Thoracic aorta (tissue), 2 donors: ENCODE measurements around the gene HCN2. TPM values are rescaled to one million over a fixed set of nuclear protein-coding genes. Genes with fewer than 3 reads are reported as not detected.

ENCODE experiments used
- ATAC-seq: fragments of 150-250 bp; one replicate; pipeline ENCODE4 v1.8.0; 2017; ENCODE audit warnings: low read depth; ENCODE audit not compliant: insufficient number of reproducible peaks, low FRiP score
- DNase-seq: peaks from one replicate; pipeline ENCODE4 v3.0.0-alpha.2; 2020; ENCODE audit warnings: low spot score
- H3K27ac ChIP-seq, 2 donors: fragments of 200-600 bp; sonication (generic); 1 replicate in 1 of 2; 2 replicates in 1 of 2; pipeline ENCODE4 v1.5.1; 2016; ENCODE audit warnings: mild to moderate bottlenecking in 2 of 2, moderate library complexity in 2 of 2
- H3K27me3 ChIP-seq: fragments of 200-600 bp; sonication (generic); replicated peaks from 2 replicates; pipeline ENCODE4 v1.6.0; 2016; ENCODE audit warnings: mild to moderate bottlenecking; ENCODE audit not compliant: insufficient read depth
- H3K36me3 ChIP-seq: fragments of 200-600 bp; sonication (generic); one replicate; pipeline ENCODE4 v1.5.1; 2016
- H3K4me1 ChIP-seq, 2 donors: fragments of 200-600 bp; sonication (generic); 1 replicate in 1 of 2; 2 replicates in 1 of 2; pipeline versions ENCODE4 v1.5.1 to v1.6.0; 2016; ENCODE audit warnings: low read depth in 2 of 2, mild to moderate bottlenecking in 1 of 2; ENCODE audit not compliant: control insufficient read depth in 1 of 2
- H3K4me3 ChIP-seq: fragments of 200-600 bp; sonication (generic); 2 replicates; pipeline ENCODE4 v1.5.1; 2016; ENCODE audit warnings: mild to moderate bottlenecking
- H3K9me3 ChIP-seq: fragments of 200-600 bp; sonication (generic); 2 replicates; pipeline ENCODE4 v1.5.1; 2016
- total RNA-seq, 2 donors: library from RNA; depleted of rRNA; stranded (reverse); fragments of >200 nt; gene quantifications; one replicate each; pipeline versions ENCODE4 v1.1.0 to v1.2.3, GENCODE V29; 2016
- TF ChIP-seq, protein P1 (sequence below): fragments of 200-600 bp; sonication (generic); IDR thresholded peaks from one replicate; pipeline ENCODE4 v1.5.1; 2019; ENCODE audit warnings: antibody characterized with exemption

HCN2 gene
- total RNA-seq, 2 donors from 2014 or later, result not detected

DNA sequence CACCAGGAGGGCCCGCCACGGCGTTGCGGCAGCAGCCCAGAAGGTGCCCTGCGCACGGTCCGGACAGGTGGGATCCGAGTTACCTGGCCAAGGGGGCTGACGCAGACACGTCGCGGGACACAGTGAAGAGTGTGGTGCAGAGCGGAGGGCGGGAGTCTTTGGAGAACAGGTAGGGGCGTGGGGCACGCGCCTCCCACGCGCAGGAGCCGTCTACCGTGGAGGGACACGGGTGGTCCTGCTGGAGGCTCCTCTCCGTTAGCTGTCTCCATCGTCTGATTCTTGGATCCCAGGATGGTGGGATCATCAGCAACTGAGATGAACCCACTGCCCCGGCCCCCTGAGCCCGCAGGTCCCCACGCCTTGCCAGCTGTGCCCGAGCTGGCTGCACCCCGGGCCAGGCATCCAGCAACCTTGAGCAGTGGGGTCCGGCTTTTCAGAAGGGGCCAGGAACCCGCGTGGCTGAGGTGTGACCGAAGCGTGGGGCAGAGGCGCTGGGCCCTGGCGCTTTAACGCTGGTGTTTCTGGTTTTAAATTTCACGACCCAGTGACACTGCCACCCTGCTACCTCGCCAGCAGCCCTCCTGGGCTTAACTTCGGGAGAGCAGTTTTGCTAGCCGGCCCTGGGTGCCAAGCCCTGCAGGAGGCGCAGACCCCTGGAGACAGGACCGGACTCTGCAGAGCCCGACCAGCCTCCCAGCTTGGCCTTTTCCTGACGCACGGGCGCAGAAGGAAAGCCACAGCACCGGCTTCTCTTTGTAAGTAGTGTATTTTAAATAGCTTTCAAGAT, 57.3 kb downstream of the HCN2 start:
- Histone ChIP-seq H3K36me3 (peaks cover 47% of the 10 kb centered on the region), H3K4me1 (no peaks in the 10 kb centered on the region)

DNA sequence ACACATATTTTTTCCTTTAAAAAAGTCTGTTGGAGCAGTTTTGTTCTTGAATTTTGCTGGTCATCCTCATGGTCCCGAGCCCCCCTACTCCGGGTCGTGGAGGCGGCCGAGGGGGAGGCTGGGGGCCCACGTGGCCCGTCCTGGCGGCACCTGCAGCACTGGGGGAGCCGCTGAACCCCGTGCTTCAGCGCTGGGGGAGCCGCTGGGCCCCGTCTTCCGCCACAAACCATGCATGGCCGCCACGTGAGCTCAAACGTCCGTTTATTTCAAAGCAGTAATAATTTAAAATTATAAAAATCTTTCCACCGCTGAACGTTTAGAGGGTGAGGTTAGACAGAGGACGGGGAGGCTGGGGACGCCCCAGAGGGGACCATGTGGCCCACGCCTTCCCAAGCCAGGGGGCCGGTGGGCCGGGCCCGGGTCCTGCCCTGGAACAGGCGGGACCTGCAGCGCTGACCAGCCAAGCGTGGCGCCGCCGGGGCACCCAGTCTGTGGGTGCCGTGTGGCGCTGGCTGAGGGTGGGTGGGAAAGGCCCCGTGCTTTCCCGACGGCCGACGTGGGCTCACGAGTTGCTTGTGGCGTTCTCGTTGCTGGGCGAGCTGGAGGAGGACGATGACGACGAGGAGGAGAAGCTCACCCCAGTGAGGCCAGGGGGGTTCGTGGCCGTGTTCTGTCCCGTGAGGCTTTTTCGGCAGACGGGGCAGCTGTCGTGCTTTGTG, 58.0 kb downstream of the HCN2 start:
- H3K4me1 ChIP-seq, result no peaks in the 10 kb centered on the region
- H3K9me3 ChIP-seq, result no peaks in the 10 kb centered on the region
- H3K4me3 ChIP-seq, result no peak overlapping the region
- TF ChIP-seq, protein P1, sequence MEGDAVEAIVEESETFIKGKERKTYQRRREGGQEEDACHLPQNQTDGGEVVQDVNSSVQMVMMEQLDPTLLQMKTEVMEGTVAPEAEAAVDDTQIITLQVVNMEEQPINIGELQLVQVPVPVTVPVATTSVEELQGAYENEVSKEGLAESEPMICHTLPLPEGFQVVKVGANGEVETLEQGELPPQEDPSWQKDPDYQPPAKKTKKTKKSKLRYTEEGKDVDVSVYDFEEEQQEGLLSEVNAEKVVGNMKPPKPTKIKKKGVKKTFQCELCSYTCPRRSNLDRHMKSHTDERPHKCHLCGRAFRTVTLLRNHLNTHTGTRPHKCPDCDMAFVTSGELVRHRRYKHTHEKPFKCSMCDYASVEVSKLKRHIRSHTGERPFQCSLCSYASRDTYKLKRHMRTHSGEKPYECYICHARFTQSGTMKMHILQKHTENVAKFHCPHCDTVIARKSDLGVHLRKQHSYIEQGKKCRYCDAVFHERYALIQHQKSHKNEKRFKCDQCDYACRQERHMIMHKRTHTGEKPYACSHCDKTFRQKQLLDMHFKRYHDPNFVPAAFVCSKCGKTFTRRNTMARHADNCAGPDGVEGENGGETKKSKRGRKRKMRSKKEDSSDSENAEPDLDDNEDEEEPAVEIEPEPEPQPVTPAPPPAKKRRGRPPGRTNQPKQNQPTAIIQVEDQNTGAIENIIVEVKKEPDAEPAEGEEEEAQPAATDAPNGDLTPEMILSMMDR, result no peak
- peaks cover 52% of the 10 kb centered on the region for H3K36me3 ChIP-seq
- DNase-seq (no peak), ATAC-seq (no peak)
- H3K27ac ChIP-seq, result no peak overlapping the region
- no peaks in the 10 kb centered on the region for H3K27me3 ChIP-seq

More for the DNA sequence above, 57.3 kb downstream of the HCN2 start:
- Histone ChIP-seq H3K9me3 (no peaks in the 10 kb centered on the region), H3K27ac (no peak overlapping the region), H3K27me3 (no peaks in the 10 kb centered on the region), H3K4me3 (no peak overlapping the region)
- TF ChIP-seq, protein P1, result no peak
- DNase-seq, result no peak
- ATAC-seq, result no peak

DNA sequence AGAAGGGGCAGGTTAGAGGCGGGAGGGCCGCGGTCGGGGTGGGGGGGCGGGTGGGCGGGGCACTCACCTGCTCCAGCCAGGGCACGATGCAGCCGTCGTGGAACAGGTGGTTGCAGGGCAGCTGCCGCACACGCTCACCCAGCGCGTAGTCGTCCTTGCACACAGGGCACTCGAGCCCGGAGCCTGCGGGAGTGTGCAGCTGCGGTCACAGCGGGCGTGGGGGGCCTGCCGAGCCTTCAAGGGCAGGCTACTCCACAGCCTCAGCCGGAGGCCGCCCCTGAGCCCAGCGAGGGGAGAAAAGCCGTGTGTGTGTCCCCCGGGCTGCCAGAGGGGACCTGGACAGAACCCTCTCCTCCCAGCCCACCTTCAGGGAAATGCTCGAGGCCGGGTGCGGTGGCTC, 58.6 kb downstream of the HCN2 start:
- H3K9me3 ChIP-seq, result no peaks in the 10 kb centered on the region
- H3K27me3 ChIP-seq, result no peaks in the 10 kb centered on the region
- no peak for DNase-seq
- no peak overlapping the region for H3K4me3 ChIP-seq
- TF ChIP-seq, protein P1, result no peak
- ATAC-seq, result no peak
- H3K27ac ChIP-seq, result no peak overlapping the region
- H3K36me3 ChIP-seq, result peaks cover 54% of the 10 kb centered on the region
- H3K4me1 ChIP-seq, result no peaks in the 10 kb centered on the region

DNA sequence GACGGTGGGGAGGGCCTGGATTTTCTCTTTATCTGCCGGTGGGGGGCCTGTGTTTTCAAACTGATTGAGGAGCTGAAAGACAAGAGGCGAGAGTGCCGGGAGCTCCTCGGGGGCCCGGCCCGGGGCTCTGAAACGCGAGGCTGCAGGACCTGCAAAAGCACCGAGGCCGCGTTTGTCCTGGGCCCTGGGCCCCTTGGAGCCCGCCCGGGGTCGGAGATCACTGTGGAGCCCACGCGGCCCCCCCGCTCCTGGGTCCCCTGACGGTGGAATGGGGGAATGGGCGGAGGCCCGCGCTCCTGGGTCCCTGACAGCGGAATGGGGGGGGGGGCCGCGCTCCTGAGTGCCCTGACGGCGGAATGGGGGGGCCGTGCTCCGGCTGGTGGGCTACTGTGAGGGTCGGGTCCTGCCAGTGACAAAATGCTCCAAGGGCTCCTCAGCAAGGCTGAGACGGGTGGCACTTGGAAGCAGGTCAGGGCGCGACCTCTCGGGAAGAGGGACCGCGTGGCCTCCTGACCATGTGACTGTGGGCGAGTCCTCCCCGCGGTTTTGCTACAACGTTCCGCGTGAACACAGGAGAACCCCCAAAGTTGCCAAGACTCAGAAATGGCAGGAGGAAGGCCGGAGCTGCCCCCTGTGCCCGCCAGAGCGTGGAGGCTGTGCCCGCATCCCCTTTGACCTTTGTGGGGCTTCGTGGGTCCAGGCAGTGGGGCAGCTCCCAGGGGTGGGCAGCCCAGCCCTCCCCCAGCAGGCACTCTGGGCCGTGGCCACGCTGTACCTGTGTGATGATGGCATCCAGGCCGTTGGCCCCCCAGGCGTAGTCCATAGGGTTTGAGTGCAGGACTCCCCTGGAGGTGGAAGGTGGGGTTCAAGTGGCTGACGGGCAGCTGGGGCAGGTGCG, 59.5 kb downstream of the HCN2 start:
- no peaks in the 10 kb centered on the region for H3K4me1 ChIP-seq
- no peaks in the 10 kb centered on the region for H3K9me3 ChIP-seq
- no peak overlapping the region for H3K4me3 ChIP-seq
- DNase-seq, result no peak
- H3K36me3 ChIP-seq, result peaks cover 61% of the 10 kb centered on the region
- no peak overlapping the region for H3K27ac ChIP-seq
- no peaks in the 10 kb centered on the region for H3K27me3 ChIP-seq
- ATAC-seq, result no peak
- TF ChIP-seq, protein P1, result no peak
